ENCODE data around the gene SNAPIN. TPM values are rescaled to one million over a fixed set of nuclear protein-coding genes. Genes with fewer than 3 reads are reported as not detected.
A peak's percentile ranks its signal among the peaks of the same experiment; 100 is the strongest.

Gene SNAPIN
- total RNA-seq, 1 experiment from 2014 or later: 39.1 TPM

DNA sequence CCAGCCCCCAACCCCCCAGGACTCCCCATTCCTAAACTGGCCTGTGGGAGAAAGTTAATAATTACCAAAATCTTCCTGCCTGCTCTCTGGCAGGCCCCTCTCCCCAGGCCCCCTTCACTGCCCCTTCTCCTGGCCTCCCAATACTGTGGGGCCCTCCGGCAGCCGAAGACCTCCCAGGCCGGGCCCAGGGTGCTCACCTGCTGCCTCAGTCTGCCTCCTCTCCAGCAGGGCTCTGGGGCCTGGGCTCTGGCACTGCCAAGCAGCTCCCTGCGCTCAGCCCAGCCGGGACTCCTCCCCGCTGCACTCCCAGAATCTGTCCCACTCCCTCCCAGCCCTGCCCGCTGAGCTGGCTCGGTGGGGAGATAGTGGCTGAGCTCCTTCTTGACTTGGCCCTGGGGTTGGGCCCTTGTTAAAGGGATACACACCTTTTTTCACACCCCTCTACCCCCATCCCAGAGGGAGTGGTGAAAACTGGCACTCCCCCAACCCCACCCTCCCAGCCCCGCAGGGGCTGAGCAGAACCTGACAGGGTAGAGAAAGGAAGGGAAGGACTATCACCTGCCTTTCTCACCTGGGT, 45.7 kb upstream of the SNAPIN start, which contains the start of gene S100A16:
Gene S100A16 (minus strand): TSS at position 383 of the 577 bp plus-strand sequence. CDS start 4,986 bp downstream, outside the sequence.
- Histone ChIP-seq H3K79me2 (ENCODE audit: insufficient read depth, low read length) (peaks cover 68% of the 10 kb centered on the region), H3K27ac (ENCODE audit: low read depth, low read length) (peak within 1 kb of the TSS; percentile 72), H2AFZ (ENCODE audit: low read depth, low read length, poor library complexity, severe bottlenecking) (no peak within 1 kb of the TSS), H3K9me3 (ENCODE audit: control insufficient read depth in 1 of 2, insufficient read depth in 1 of 2, low read depth in 1 of 2, low read length in 2 of 2) (no peaks in the 10 kb centered on the region), H3K4me2 (ENCODE audit: low read length) (peak within 1 kb of the TSS; percentile 88), H3K4me1 (ENCODE audit: control insufficient read depth in 1 of 2, insufficient read depth in 2 of 2, low read length in 2 of 2) (peaks cover 71 to 94% of the 10 kb centered on the region in 2 experiments), H3K9me2 (ENCODE audit: insufficient read depth) (no peaks in the 10 kb centered on the region), H3K27me3 (ENCODE audit: insufficient read depth, low read length) (no peaks in the 10 kb centered on the region), H4K20me1 (ENCODE audit: insufficient read depth) (no peaks in the 10 kb centered on the region), H3K4me3 (replicated peaks in 1 of 2; ENCODE audit: low read depth in 1 of 2, low read length in 2 of 2) (peak within 1 kb of the TSS; percentile 88 to 92), H3K9ac (ENCODE audit: low read length) (peak within 1 kb of the TSS; percentile 93), H3K36me3 (ENCODE audit: control insufficient read depth in 1 of 2, insufficient read depth in 2 of 2, low read length in 2 of 2) (no peaks in the 10 kb centered on the region)
- ChIA-PET POLR2A (interaction anchor here (1.0 to 9.1 kb wide), 13 partner anchors 9 to 378 kb away, joined by 3 to 172 read pairs (median 8); partner anchors contain the start of genes CHTOP, CREB3L4, RPS27 and S100A1), RAD21 (ENCODE audit: low non-redundant PET in 1 of 2, low total read pairs in 2 of 2, uncharacterized antibody in 2 of 2, unreplicated experiment in 2 of 2) (interaction anchor here in 1 of 2 experiments (0.6 to 1.4 kb wide), 3 partner anchors 14 to 40 kb away, joined by 3 to 5 read pairs (median 3); partner anchors contain the start of gene S100A13), CTCF (interaction anchor here (0.6 to 7.7 kb wide), 6 partner anchors 14 to 102 kb away, joined by 3 to 76 read pairs (median 4); partner anchors contain the start of genes CHTOP, ILF2, S100A1 and S100A13)
- BruUV-seq (replicated peaks): no TSS peak
- DNase-seq (ENCODE audit: low read depth, low spot score) (peak; percentile 56), ATAC-seq (peak; percentile 48)
- TF ChIP-seq POLR2AphosphoS5 (IDR thresholded peaks at IDR 0.05; ENCODE audit: low read depth, low read length) (peak; percentile 94), ATF3 (IDR thresholded peaks at IDR 0.05) (no peak), EZH2phosphoT487 (IDR thresholded peaks at IDR 0.05; ENCODE audit: borderline replicate concordance) (no peak), ZBTB33 (IDR thresholded peaks at IDR 0.05; ENCODE audit: extremely low read depth, insufficient replicate concordance, low read length) (no peak), EZH2 (IDR thresholded peaks at IDR 0.05) (no peak), ZFX (IDR thresholded peaks at IDR 0.05) (peak; percentile 59; the same call in 1 of the 2 replicates), YY1 (IDR thresholded peaks at IDR 0.05; ENCODE audit: extremely low read depth, insufficient replicate concordance, low read depth, low read length) (peak; percentile 15)
- intact Hi-C loops (cut with micrococcal nuclease): loop anchor here (5.0 kb wide), 1 partner anchor 81 kb away; no protein-coding TSS in a partner anchor
